ENCODE data around the gene SATB2. TPM values are rescaled to one million over a fixed set of nuclear protein-coding genes. Genes with fewer than 3 reads are reported as not detected.

Gene SATB2
- total RNA-seq, 1 experiment from 2014 or later, result 13.8 TPM

- TF ChIP-seq REST (IDR thresholded peaks at IDR 0.05; ENCODE audit: low read depth), result no peak
- TF ChIP-seq ZBTB33 (IDR thresholded peaks at IDR 0.05; ENCODE audit: extremely low read depth, insufficient replicate concordance, low read length), result no peak
- TF ChIP-seq POLR2AphosphoS5 (IDR thresholded peaks at IDR 0.05; ENCODE audit: low read depth, low read length), result no peak
Observed at GRCh38 chr2:199348871-199349270, 108.9 kb downstream of the SATB2 start (continued).

GRCh38 chr2:199344012-199344411 is 113.7 kb downstream of the SATB2 start:
- Histone ChIP-seq H4K20me1 (ENCODE audit: insufficient read depth) (no peaks in the 10 kb centered on the region), H3K27me3 (ENCODE audit: insufficient read depth, low read length) (no peaks in the 10 kb centered on the region), H3K4me3 (replicated peaks in 1 of 2; ENCODE audit: low read depth in 1 of 2, low read length in 2 of 2) (no peak overlapping the region), H3K9me3 (ENCODE audit: control insufficient read depth in 1 of 2, insufficient read depth in 1 of 2, low read depth in 1 of 2, low read length in 2 of 2) (no peaks in the 10 kb centered on the region), H2AFZ (ENCODE audit: low read depth, low read length, poor library complexity, severe bottlenecking) (no peak overlapping the region), H3K27ac (ENCODE audit: low read depth, low read length) (no peak overlapping the region), H3K4me1 (ENCODE audit: control insufficient read depth in 1 of 2, insufficient read depth in 2 of 2, low read length in 2 of 2) (no peaks in the 10 kb centered on the region), H3K4me2 (ENCODE audit: low read length) (no peak overlapping the region), H3K79me2 (ENCODE audit: insufficient read depth, low read length) (no peaks in the 10 kb centered on the region), H3K36me3 (ENCODE audit: control insufficient read depth in 1 of 2, insufficient read depth in 2 of 2, low read length in 2 of 2) (peaks cover 0 to 12% of the 10 kb centered on the region in 2 experiments; a peak in 1 of 4 replicates), H3K9me2 (ENCODE audit: insufficient read depth) (no peaks in the 10 kb centered on the region), H3K9ac (ENCODE audit: low read length) (no peak overlapping the region)
- DNase-seq (ENCODE audit: low read depth, low spot score) (no peak), ATAC-seq (no peak)
- ChIA-PET CTCF (no interaction called here), RAD21 (ENCODE audit: low non-redundant PET in 1 of 2, low total read pairs in 2 of 2, uncharacterized antibody in 2 of 2, unreplicated experiment in 2 of 2) (no interaction called here), POLR2A (no interaction called here)
- no TSS peak for BruUV-seq (replicated peaks)
- intact Hi-C loops (cut with micrococcal nuclease), result no loop called here
- TF ChIP-seq SRF (IDR thresholded peaks at IDR 0.05; ENCODE audit: low read depth) (no peak), JUND (IDR thresholded peaks at IDR 0.05) (no peak), EZH2 (IDR thresholded peaks at IDR 0.05) (no peak), CBX3 (IDR thresholded peaks at IDR 0.05; ENCODE audit: low read depth) (no peak), FOSL1 (IDR thresholded peaks at IDR 0.05; ENCODE audit: low read depth) (no peak), POLR2AphosphoS5 (IDR thresholded peaks at IDR 0.05; ENCODE audit: low read depth, low read length) (no peak), MAX (IDR thresholded peaks at IDR 0.05) (no peak), EGR1 (IDR thresholded peaks at IDR 0.05; ENCODE audit: low read depth) (no peak), ZBTB33 (IDR thresholded peaks at IDR 0.05; ENCODE audit: extremely low read depth, insufficient replicate concordance, low read length) (no peak), SIN3A (IDR thresholded peaks at IDR 0.05; ENCODE audit: low read depth) (no peak), CTCF (IDR thresholded peaks at IDR 0.05 in 2 of 3, conservative IDR thresholded peaks at IDR 0.05 in 1 of 3; ENCODE audit: borderline replicate concordance in 1 of 3, insufficient read depth in 1 of 3, low read depth in 2 of 3, low read length in 2 of 3) (no peak), EZH2phosphoT487 (IDR thresholded peaks at IDR 0.05; ENCODE audit: borderline replicate concordance) (no peak), ZFX (IDR thresholded peaks at IDR 0.05) (no peak)

Data from HCT116 (cell line).